Measurements from ENCODE around the gene BET1.

- TF ChIP-seq, protein P1, sequence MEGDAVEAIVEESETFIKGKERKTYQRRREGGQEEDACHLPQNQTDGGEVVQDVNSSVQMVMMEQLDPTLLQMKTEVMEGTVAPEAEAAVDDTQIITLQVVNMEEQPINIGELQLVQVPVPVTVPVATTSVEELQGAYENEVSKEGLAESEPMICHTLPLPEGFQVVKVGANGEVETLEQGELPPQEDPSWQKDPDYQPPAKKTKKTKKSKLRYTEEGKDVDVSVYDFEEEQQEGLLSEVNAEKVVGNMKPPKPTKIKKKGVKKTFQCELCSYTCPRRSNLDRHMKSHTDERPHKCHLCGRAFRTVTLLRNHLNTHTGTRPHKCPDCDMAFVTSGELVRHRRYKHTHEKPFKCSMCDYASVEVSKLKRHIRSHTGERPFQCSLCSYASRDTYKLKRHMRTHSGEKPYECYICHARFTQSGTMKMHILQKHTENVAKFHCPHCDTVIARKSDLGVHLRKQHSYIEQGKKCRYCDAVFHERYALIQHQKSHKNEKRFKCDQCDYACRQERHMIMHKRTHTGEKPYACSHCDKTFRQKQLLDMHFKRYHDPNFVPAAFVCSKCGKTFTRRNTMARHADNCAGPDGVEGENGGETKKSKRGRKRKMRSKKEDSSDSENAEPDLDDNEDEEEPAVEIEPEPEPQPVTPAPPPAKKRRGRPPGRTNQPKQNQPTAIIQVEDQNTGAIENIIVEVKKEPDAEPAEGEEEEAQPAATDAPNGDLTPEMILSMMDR (IDR thresholded peaks at IDR 0.05): no peak
- TF ChIP-seq EZH2 (IDR thresholded peaks at IDR 0.05): no peak
These were observed 45.5 kb downstream of the BET1 start for GRCh38 chr7:93958651-93959050.
